IMR-90 (cell line): Measurements from ENCODE around the gene SENP6. TPM values are rescaled to one million over a fixed set of nuclear protein-coding genes. Genes with fewer than 3 reads are reported as not detected.
A peak's percentile ranks its signal among the peaks of the same experiment; 100 is the strongest.

Experiments
- ATAC-seq: fragments of 200-7000 bp; cut with Tn5 transposase; 2 replicates; pipeline ENCODE4 v1.9.1; 2020; ENCODE audit warnings: low read depth, mild to moderate bottlenecking, moderate library complexity
- BruUV-seq: library from RNA; stranded (reverse); fragments of 400-500 nt; replicated peaks from 2 replicates; lab custom pipeline; 2021; lab: Mats Ljungman, UMichigan
- CTCF ChIA-PET: fragments of 300-600 bp; formaldehyde crosslinking; extraction: SDS; loops from one replicate; lab custom pipeline; 2021; ENCODE audit warnings: antibody characterized with exemption; lab: Yijun Ruan, JAX
- POLR2A ChIA-PET: fragments of 300-600 bp; sonication (Branson Sonifier 250); formaldehyde crosslinking; loops from one replicate; lab custom pipeline; 2022; ENCODE audit warnings: antibody characterized with exemption; ENCODE audit not compliant: unreplicated experiment; lab: Charles Lee
- DNase-seq: peaks from one replicate; pipeline ENCODE4 v3.0.0; 2013
- H2AFZ ChIP-seq: replicated peaks from 2 replicates; pipeline ENCODE3; 2013; ENCODE audit warnings: low read length, mild to moderate bottlenecking; ENCODE audit not compliant: poor library complexity
- H2AK5ac ChIP-seq: 2 replicates; pipeline ENCODE4 v1.6.1; 2013; ENCODE audit warnings: low read depth, low read length, inconsistent platforms
- H2AK9ac ChIP-seq: replicated peaks from 2 replicates; pipeline ENCODE3; 2013; ENCODE audit warnings: mild to moderate bottlenecking, low read depth, low read length, moderate library complexity; ENCODE audit not compliant: poor library complexity
- H2BK120ac ChIP-seq: 2 replicates; pipeline ENCODE4 v1.6.1; 2013; ENCODE audit warnings: low read depth, low read length, inconsistent platforms
- H2BK15ac ChIP-seq: 3 replicates; pipeline ENCODE4 v1.6.1; 2013; ENCODE audit warnings: low read depth, low read length, inconsistent platforms
- H2BK20ac ChIP-seq: 2 replicates; pipeline ENCODE4 v1.6.1; 2013; ENCODE audit warnings: low read depth, mild to moderate bottlenecking, inconsistent platforms, low read length, moderate library complexity
- H2BK5ac ChIP-seq: 2 replicates; pipeline ENCODE4 v1.6.1; 2013; ENCODE audit warnings: mild to moderate bottlenecking, low read depth, low read length, inconsistent platforms; ENCODE audit not compliant: poor library complexity, severe bottlenecking
- H3K14ac ChIP-seq: replicated peaks from 2 replicates; pipeline ENCODE4 v1.6.1; 2013; ENCODE audit warnings: low read depth, low read length, inconsistent platforms
- H3K18ac ChIP-seq: 2 replicates; pipeline ENCODE4 v1.6.1; 2013; ENCODE audit warnings: low read depth, low read length, control low read depth
- H3K23ac ChIP-seq: 2 replicates; pipeline ENCODE4 v1.6.1; 2013; ENCODE audit warnings: low read depth, low read length, inconsistent platforms
- H3K27ac ChIP-seq: 2 replicates; pipeline ENCODE4 v1.5.1; 2013; ENCODE audit warnings: mild to moderate bottlenecking, control low read depth, low read length; ENCODE audit not compliant: insufficient read depth
- H3K27me3 ChIP-seq: 2 replicates; pipeline ENCODE4 v1.6.1; 2013; ENCODE audit warnings: low read length; ENCODE audit not compliant: control insufficient read depth, insufficient read depth
- H3K36me3 ChIP-seq: 2 replicates; pipeline ENCODE4 v1.6.1; 2013; ENCODE audit warnings: low read length, mixed read lengths; ENCODE audit not compliant: control insufficient read depth, insufficient read depth
- H3K4ac ChIP-seq: 2 replicates; pipeline ENCODE4 v1.6.1; 2013; ENCODE audit warnings: low read depth, low read length, inconsistent platforms
- H3K4me1 ChIP-seq: 2 replicates; pipeline ENCODE4 v1.6.1; 2013; ENCODE audit warnings: low read length, mixed read lengths; ENCODE audit not compliant: control insufficient read depth, insufficient read depth
- H3K4me2 ChIP-seq: 2 replicates; pipeline ENCODE4 v1.6.1; 2013; ENCODE audit warnings: low read depth, mild to moderate bottlenecking, control low read depth, low read length, moderate library complexity
- H3K4me3 ChIP-seq: 2 replicates; pipeline ENCODE4 v1.5.1; 2013; ENCODE audit warnings: low read depth, mild to moderate bottlenecking, control low read depth, low read length, moderate library complexity; ENCODE audit not compliant: insufficient read depth
- H3K56ac ChIP-seq: 2 replicates; pipeline ENCODE4 v1.6.1; 2013; ENCODE audit warnings: low read length, inconsistent platforms; ENCODE audit not compliant: insufficient read depth; ENCODE audit errors: extremely low read depth
- H3K79me1 ChIP-seq, 2 experiments: 2 replicates each; pipeline ENCODE4 v1.6.1; 2013; ENCODE audit warnings: low read length in 2 of 2, inconsistent platforms in 1 of 2, low read depth in 1 of 2
- H3K9ac ChIP-seq: 2 replicates; pipeline ENCODE4 v1.6.1; 2013; ENCODE audit warnings: low read depth, low read length, control low read depth
- H3K9me1 ChIP-seq: 2 replicates; pipeline ENCODE4 v1.6.1; 2013; ENCODE audit warnings: low read length, inconsistent platforms; ENCODE audit not compliant: insufficient read depth
- H3K9me3 ChIP-seq: 2 replicates; pipeline ENCODE4 v1.6.1; 2013; ENCODE audit warnings: low read length; ENCODE audit not compliant: control insufficient read depth, insufficient read depth
- H4K20me1 ChIP-seq: 2 replicates; pipeline ENCODE4 v1.6.1; 2013; ENCODE audit warnings: low read length, inconsistent platforms; ENCODE audit not compliant: insufficient read depth
- H4K5ac ChIP-seq: 2 replicates; pipeline ENCODE4 v1.6.1; 2013; ENCODE audit warnings: mild to moderate bottlenecking, low read depth, low read length, control low read depth
- H4K8ac ChIP-seq, 2 experiments: 2 replicates each; pipeline ENCODE4 v1.6.1; 2013; ENCODE audit warnings: low read depth in 2 of 2, low read length in 2 of 2, control low read depth in 1 of 2, inconsistent platforms in 1 of 2
- H4K91ac ChIP-seq: 2 replicates; pipeline ENCODE4 v1.6.1; 2013; ENCODE audit warnings: low read depth, low read length, inconsistent platforms; ENCODE audit not compliant: insufficient read depth
- CHD1 ChIP-seq: IDR thresholded peaks from 2 replicates; pipeline ENCODE4 v1.6.1; 2012; ENCODE audit warnings: low read depth, low read length, improper control_type of control experiment
- FOS ChIP-seq: fragments of 150-350 bp; IDR thresholded peaks from 2 replicates; pipeline ENCODE4 v1.6.1; 2016; ENCODE audit warnings: low read depth, low read length
- MAFK ChIP-seq: IDR thresholded peaks from 2 replicates; pipeline ENCODE4 v1.6.1; 2012; ENCODE audit warnings: low read depth, low read length, improper control_type of control experiment
- MXI1 ChIP-seq: IDR thresholded peaks from 2 replicates; pipeline ENCODE4 v1.6.1; 2012; ENCODE audit warnings: low read depth, mild to moderate bottlenecking, low read length, moderate library complexity, borderline replicate concordance
- POLR2A ChIP-seq: IDR thresholded peaks from 2 replicates; pipeline ENCODE4 v1.6.1; 2012; ENCODE audit warnings: mild to moderate bottlenecking, low read depth, low read length
- WGBS, 2 experiments: methylation state at CpG; one replicate each; pipeline versions ENCODE4 v1.1.5 to v1.1.7; 2013; ENCODE audit warnings: missing lambda C conversion rate in 2 of 2; ENCODE audit not compliant: insufficient read length in 1 of 2; ENCODE audit errors: extremely low coverage in 2 of 2; 5-methylcytosine and 5-hydroxymethylcytosine counted together
- dilution Hi-C: fragments of 300-500 bp; cut with HindIII; formaldehyde crosslinking; loops from one replicate; pipeline ENCODE4 v1.14.3; 2018; ENCODE audit warnings: low sequenced_read_pairs; ENCODE audit not compliant: unreplicated experiment
- in situ Hi-C: fragments of 300-500 bp; cut with MboI; formaldehyde crosslinking; loops from 3 replicates; pipeline ENCODE4 v1.14.3; 2019; ENCODE audit warnings: low sequenced_read_pairs, inconsistent platforms, mixed read lengths
- intact Hi-C: fragments of 100-400 bp; cut with micrococcal nuclease; formaldehyde crosslinking; loops from 2 replicates; pipeline ENCODE4 v1.10.0; 2022
- polyA plus RNA-seq, 3 experiments: library from polyadenylated mRNA; depleted of rRNA; stranded (reverse); fragments of >200 nt; gene quantifications; 2 replicates each; pipeline ENCODE4 v1.2.3, GENCODE V29; 2012; ENCODE audit warnings: low replicate concordance in 1 of 3
- total RNA-seq: library from RNA; depleted of rRNA; stranded (reverse); fragments of >200 nt; gene quantifications from 2 replicates; pipeline ENCODE4 v1.2.3, GENCODE V29; 2012

SENP6 gene
- total and polyA plus RNA-seq, 2 of the 4 experiments (the other 2 are of a cell fraction) = 23.1 to 25.8 TPM

GRCh38 chr6:75748003-75748742, 146.5 kb downstream of the SENP6 start:
- POLR2A ChIA-PET = no interaction called here
- peak overlapping the region; percentile 68 to 89; a peak in 3 of 4 replicates for H4K8ac ChIP-seq
- H3K9me1 ChIP-seq = no peaks in the 10 kb centered on the region; the same call in 1 of the 2 replicates
- CTCF ChIA-PET = no interaction called here
- H3K4me2 ChIP-seq = peak overlapping the region; percentile 95
- H3K4me1 ChIP-seq = peaks cover 2% of the 10 kb centered on the region; the same call in 1 of the 2 replicates
- no peak for DNase-seq
- peaks cover 8 to 25% of the 10 kb centered on the region in 2 experiments for H3K79me1 ChIP-seq
- H4K91ac ChIP-seq = no peak overlapping the region
- peak overlapping the region; percentile 51 for H2BK5ac ChIP-seq
- H3K4ac ChIP-seq = peak overlapping the region; percentile 85; the same call in 1 of the 2 replicates
- peak overlapping the region; percentile 96 for H3K23ac ChIP-seq
- ATAC-seq = peak; percentile 59
- no TSS peak for BruUV-seq
- peak overlapping the region; percentile 29; the same call in 1 of the 2 replicates for H3K18ac ChIP-seq
- peak overlapping the region; percentile 59; the same call in 1 of the 2 replicates for H4K5ac ChIP-seq
- H3K56ac ChIP-seq = peak overlapping the region; percentile 66
- TF ChIP-seq CHD1 (no peak), FOS (no peak), MXI1 (no peak), POLR2A (no peak), MAFK (no peak)
- H3K27ac ChIP-seq = peak overlapping the region; percentile 47
- WGBS, 2 experiments = 0% methylated on average over 5 of the region's 17 CpGs; no CpG with 5 or more reads in 1 of the 2 experiments
- no peaks in the 10 kb centered on the region for H3K9me3 ChIP-seq
- H3K9ac ChIP-seq = peak overlapping the region; percentile 89
- peak overlapping the region; percentile 49; the same call in 1 of the 2 replicates for H2BK20ac ChIP-seq
- H3K4me3 ChIP-seq = peak overlapping the region; percentile 86
- H2AK5ac ChIP-seq = no peak overlapping the region
- peaks cover 4% of the 10 kb centered on the region for H3K27me3 ChIP-seq
- H2BK15ac ChIP-seq = no peak overlapping the region; the same call in 2 of the 3 replicates
- peak overlapping the region; percentile 93; the same call in 1 of the 2 replicates for H3K14ac ChIP-seq
- H3K36me3 ChIP-seq = no peaks in the 10 kb centered on the region
- H2AFZ ChIP-seq = peak overlapping the region; percentile 98
- in situ Hi-C loops (no loop called here), intact Hi-C loops (no loop called here), dilution Hi-C loops (no loop called here)
- H2BK120ac ChIP-seq = peak overlapping the region; percentile 92; the same call in 1 of the 2 replicates
- peak overlapping the region; percentile 85 for H2AK9ac ChIP-seq
- no peaks in the 10 kb centered on the region for H4K20me1 ChIP-seq
